GM23248 (cell line): ENCODE measurements around the gene ZBTB7C.

Experiments used
- EZH2 ChIP-seq: fragments of 200-600 bp; sonication (generic); IDR thresholded peaks from 2 replicates; pipeline ENCODE4 v1.6.1; 2018; ENCODE audit warnings: antibody characterized with exemption, mild to moderate bottlenecking; ENCODE audit not compliant: insufficient read depth, poor library complexity, severe bottlenecking
- EZH2phosphoT487 ChIP-seq: fragments of 200-600 bp; sonication (generic); IDR thresholded peaks from 2 replicates; pipeline ENCODE4 v1.6.1; 2018; ENCODE audit warnings: antibody characterized with exemption, moderate library complexity, mild to moderate bottlenecking, low read depth; ENCODE audit not compliant: insufficient read depth

GRCh38 chr18:48338915-48339314 is 70.3 kb downstream of the ZBTB7C start:
- no peak for TF ChIP-seq EZH2
- no peak for TF ChIP-seq EZH2phosphoT487
